GM19023 (cell line): Measurements from ENCODE around the gene TGFB2.
"Not testable (repeated sequence)": the region's sequence is repeated elsewhere in the genome, so short reads cannot be mapped to it uniquely, and the experiment has no call there.

Experiments
- ATAC-seq: cut with Tn5 transposase; IDR thresholded peaks from one replicate; pipeline ENCODE4 v1.9.1; 2021; ENCODE audit warnings: mild to moderate bottlenecking, moderate library complexity; ENCODE audit not compliant: unreplicated experiment

Gene TGFB2

DNA sequence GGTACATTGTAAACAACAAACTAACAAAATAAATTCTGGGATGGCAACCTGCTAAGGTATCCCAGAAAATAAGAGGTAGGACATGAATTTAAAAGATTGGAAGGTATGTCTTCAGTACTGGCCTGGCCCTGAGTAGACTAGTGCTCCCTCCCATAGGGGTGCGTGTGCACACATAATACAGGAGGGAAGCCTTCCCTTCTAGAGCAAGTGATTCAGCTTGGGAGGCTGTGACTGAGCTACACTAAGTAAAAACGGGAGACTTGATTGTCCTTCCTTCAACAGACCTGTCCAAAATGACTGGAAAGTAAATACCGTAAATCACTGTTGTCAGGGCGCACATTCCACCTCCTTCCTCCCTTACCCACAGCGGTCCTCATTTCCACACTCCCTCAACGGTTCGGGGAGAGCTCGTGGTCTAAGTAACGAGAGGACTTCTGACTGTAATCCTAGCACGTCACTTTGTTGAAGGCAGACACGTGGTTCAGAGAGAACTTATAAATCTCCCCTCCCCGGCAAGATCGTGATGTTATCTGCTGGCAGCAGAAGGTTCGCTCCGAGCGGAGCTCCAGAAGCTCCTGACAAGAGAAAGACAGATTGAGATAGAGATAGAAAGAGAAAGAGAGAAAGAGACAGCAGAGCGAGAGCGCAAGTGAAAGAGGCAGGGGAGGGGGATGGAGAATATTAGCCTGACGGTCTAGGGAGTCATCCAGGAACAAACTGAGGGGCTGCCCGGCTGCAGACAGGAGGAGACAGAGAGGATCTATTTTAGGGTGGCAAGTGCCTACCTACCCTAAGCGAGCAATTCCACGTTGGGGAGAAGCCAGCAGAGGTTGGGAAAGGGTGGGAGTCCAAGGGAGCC lies at the start of gene TGFB2:
Gene TGFB2 (plus strand): TSS at position 523 of the 859 bp plus-strand sequence. CDS start 1,366 bp downstream, outside the sequence.
- peak; percentile 38 for ATAC-seq

GRCh38 chr1:218296162-218296561 lies 49.0 kb upstream of the TGFB2 start:
- no peak for ATAC-seq

- ATAC-seq, result no peak
These were observed 47.7 kb upstream of the TGFB2 start for GRCh38 chr1:218297461-218297860.

- ATAC-seq, result no peak
These were observed 47.3 kb upstream of the TGFB2 start for GRCh38 chr1:218297867-218298266.

DNA sequence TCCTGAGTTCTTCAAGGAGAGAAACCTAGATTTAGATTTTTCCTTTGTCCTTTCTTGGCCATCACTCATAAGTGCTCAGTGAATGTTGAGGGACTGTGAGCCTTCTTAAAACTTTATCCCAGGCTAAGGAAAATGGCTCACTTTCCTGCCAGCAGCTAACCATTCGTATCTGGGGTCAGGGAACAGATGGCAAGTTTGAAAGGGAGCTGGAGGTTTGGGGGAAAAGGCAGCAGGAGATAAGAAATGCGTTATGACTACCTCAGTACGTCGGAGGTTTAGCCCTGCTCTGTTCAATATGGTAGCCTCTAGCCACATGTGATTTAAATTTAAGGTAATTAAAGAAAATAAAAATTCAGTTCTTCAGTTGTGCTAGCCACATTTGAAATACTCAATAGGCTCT lies 46.7 kb upstream of the TGFB2 start:
- no peak for ATAC-seq

GRCh38 chr1:218299416-218299815 lies 45.7 kb upstream of the TGFB2 start:
- no peak for ATAC-seq

DNA sequence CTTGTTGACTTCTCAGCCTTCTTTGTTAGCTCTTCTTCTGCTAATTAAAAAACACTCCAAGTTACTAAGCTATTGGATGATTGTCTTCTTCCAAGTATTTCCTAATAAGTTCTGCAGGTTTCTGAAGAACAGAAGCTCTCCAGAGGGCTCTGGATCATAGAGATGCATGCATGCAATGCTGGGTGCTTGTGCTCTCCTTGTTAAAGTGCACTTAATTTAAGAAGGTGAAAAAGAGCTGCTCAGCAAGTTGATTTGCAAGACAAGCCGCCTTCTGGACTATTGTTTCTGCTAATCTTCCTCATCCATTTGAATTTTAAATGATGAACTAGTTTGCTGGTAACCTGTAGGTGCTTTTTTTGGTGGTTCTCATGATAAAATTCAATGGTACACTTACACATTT lies 43.9 kb upstream of the TGFB2 start:
- no peak for ATAC-seq

GRCh38 chr1:218302155-218302554 lies 43.0 kb upstream of the TGFB2 start:
- no peak for ATAC-seq

- no peak for ATAC-seq
These were observed 41.8 kb upstream of the TGFB2 start for GRCh38 chr1:218303176-218303879.

DNA sequence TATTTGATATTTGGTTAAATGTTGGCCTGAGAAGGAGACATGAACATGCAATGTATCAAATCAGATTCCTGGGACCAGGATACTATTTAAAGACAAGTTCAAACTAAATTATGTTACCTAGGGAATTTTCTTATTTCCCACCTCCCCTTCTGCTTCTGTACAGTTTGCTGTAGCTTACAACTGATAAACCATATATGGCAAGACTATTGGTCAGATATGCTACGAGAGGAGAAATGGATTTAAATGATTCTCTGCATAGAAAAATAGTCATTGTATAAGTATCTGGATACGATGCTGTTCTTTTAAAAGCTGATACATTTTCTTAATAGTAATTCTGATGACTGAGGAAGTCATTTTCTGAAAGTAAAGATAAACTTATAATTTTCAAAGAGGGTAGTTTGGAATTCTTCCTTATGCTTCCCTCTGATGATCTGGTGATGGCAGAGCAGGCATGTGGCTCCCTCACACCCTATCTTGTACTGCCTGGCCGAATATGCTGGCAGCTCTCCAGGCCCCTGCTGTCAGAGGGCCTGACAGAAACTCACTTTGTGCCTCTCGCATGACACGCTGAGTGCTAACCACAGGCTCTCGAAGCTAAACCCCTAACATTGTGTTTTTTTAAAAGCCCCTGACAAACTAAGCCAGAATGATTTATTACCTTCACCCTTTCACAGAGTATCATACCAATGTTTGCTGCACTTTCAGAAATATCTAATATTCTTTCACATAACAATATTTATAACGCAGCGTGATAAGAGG lies 40.7 kb upstream of the TGFB2 start:
- ATAC-seq, result no peak

GRCh38 chr1:218305472-218306064 lies 39.6 kb upstream of the TGFB2 start:
- ATAC-seq, result no peak

GRCh38 chr1:218312509-218312908 lies 32.6 kb upstream of the TGFB2 start:
- no peak for ATAC-seq

DNA sequence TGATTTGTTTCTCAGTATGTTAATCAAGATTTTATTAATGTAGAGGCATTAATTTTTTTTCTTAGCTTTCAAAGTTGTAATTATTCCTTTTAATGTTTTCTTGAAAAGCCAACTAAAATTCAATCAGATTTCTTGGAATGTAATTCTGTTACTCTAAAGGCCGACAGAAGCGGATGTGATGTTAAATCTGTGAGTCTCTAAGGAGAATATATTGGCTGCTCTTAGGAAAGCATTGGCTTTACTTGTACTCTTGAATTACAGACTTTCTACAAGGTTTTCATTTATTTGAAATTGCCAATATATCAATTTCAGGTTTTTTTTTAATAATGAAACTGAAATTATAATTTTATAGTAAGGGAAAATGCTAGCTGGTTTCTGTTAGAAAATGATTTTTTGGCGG lies 30.8 kb upstream of the TGFB2 start:
- ATAC-seq, result no peak

GRCh38 chr1:218315638-218316037 lies 29.5 kb upstream of the TGFB2 start:
- ATAC-seq, result no peak

DNA sequence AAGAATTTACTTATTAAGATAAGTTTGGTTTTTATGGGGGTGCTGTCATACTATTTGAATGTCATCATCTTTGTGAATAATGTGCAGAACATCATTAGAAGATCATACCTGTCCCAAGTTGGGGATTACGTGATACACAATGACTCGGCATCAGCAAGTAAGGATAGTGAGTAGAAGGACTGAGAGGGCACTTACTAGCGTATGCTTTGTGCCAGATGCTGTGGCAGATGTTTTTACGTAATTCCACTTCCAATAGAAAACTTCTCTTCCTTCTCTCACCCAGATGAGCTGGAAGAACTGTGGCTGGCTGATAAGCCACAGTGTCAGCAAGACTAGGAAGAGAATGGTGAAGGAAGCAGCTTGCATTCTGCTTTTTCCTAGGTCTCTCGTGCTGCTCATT lies 28.1 kb upstream of the TGFB2 start:
- ATAC-seq, result no peak

DNA sequence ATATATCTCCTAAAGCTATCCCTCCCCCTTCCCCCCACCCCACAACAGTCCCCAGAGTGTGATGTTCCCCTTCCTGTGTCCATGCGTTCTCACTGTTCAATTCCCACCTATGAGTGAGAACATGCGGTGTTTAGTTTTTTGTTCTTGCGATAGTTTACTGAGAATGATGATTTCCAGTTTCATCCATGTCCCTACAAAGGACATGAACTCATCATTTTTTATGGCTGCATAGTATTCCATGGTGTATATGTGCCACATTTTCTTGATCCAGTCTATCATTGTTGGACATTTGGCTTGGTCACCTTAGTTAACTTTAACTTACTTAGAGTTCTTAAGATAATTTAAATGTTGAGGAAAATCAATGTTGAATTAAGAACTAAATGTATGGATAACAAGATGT lies 25.0 kb upstream of the TGFB2 start:
- not testable (repeated sequence) for ATAC-seq

- ATAC-seq, result no peak
These were observed 22.4 kb upstream of the TGFB2 start for GRCh38 chr1:218322762-218323161.

DNA sequence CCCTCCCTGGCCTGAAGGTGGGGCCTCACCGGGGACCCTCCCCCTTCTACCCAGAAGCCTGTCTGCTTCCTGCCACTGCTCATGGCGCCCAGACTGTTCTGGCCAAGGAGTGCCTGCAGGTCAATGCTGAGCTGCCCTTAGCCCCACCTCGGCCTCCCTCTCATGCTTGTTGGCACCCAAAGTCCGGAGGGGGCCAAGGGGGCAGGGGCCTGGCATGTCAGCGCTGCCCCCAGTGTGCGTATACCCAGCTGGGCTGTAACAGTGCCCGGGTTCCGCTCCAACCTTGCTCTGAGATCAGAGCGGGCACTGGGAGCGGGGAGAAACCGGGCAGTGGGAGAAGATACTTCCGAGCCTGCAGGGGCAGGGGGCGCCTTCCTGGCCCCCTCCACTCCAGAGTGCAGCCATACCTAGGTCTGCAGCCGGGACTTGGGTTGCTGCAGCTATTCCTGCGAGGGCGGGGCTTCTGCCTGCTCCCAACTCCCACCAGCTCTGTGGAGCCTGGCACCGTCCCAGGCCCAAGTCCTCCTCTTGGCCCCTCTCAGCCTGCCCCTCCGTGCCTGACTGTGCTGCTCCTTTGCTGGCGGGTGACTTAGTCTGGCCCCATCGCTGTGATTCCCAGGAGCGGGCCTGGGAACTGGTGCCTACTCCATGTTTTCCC lies 21.4 kb upstream of the TGFB2 start:
- ATAC-seq, result no peak

GRCh38 chr1:218324226-218324580 lies 20.9 kb upstream of the TGFB2 start:
- ATAC-seq, result no peak

GRCh38 chr1:218328769-218329168 lies 16.4 kb upstream of the TGFB2 start:
- no peak for ATAC-seq
